Astrocyte of the spinal cord (primary cell): ENCODE data around the gene ZFHX3.

Source experiments
- DNase-seq: peaks from one replicate; pipeline ENCODE4 v3.0.0; 2011; ENCODE audit warnings: low read depth, low spot score
- H3K4me3 ChIP-seq: 2 replicates; pipeline ENCODE4 v1.5.1; 2011; ENCODE audit warnings: low read depth, mild to moderate bottlenecking, low read length, moderate library complexity
- CTCF ChIP-seq: IDR thresholded peaks from 2 replicates; pipeline ENCODE4 v1.5.1; 2012; ENCODE audit warnings: low read depth, mild to moderate bottlenecking, low read length, inconsistent platforms
- in situ Hi-C: cut with HindIII; loops from 2 replicates; pipeline ENCODE4 v1.10.0; 2017; ENCODE audit warnings: low sequenced_read_pairs

Gene ZFHX3

DNA sequence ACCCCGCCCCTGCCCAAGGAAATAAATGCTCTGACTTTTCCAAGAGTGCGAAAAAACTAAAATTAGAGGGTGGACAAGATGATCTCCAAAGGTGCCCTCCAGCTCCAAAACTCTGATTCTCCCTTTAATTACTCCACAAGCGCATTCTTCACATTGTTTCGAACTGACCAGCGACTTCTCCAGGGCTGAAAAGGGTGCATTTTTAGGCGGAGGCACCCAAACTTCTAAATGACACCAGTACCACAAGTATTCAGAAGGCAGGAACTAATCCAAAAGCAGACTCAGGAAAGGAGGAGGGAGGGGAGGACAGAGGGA is 750 bp downstream of the ZFHX3 start:
- no peak for DNase-seq
- peak overlapping the region; percentile 63 for H3K4me3 ChIP-seq
- TF ChIP-seq CTCF = no peak
- in situ Hi-C loops = no loop called here

DNA sequence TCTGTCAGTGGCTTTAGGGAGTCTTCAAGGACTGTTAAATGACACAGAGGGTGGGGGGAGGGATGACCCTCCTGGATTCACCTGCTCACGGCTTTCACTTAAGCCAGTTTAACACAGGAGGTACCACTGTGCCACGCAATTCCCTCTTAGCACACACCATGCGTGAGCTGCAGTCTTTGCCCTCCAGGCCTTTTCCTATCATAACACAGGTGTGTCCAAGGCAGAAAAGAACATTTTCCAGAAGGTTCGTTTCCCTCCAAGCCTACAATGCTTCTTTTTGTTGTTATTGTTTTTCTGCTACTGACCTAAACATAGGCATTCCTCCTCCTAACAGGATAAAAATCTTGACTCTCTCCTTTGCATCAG is 1.1 kb downstream of the ZFHX3 start:
- H3K4me3 ChIP-seq = peak overlapping the region; percentile 63
- no peak for TF ChIP-seq CTCF
- in situ Hi-C loops = no loop called here
- DNase-seq = no peak

- DNase-seq = no peak
- in situ Hi-C loops = no loop called here
- H3K4me3 ChIP-seq = no peak overlapping the region
- TF ChIP-seq CTCF = no peak
Measured at GRCh38 chr16:73046202-73046848, 1.6 kb downstream of the ZFHX3 start.

GRCh38 chr16:73043828-73044467 is 4.0 kb downstream of the ZFHX3 start:
- no peak overlapping the region for H3K4me3 ChIP-seq
- TF ChIP-seq CTCF = no peak

GRCh38 chr16:73042807-73043206 is 5.1 kb downstream of the ZFHX3 start:
- DNase-seq = no peak
- H3K4me3 ChIP-seq = no peak overlapping the region
- no peak for TF ChIP-seq CTCF
- in situ Hi-C loops = no loop called here

More at GRCh38 chr16:73043828-73044467, 4.0 kb downstream of the ZFHX3 start:
- in situ Hi-C loops = no loop called here
- DNase-seq = no peak

DNA sequence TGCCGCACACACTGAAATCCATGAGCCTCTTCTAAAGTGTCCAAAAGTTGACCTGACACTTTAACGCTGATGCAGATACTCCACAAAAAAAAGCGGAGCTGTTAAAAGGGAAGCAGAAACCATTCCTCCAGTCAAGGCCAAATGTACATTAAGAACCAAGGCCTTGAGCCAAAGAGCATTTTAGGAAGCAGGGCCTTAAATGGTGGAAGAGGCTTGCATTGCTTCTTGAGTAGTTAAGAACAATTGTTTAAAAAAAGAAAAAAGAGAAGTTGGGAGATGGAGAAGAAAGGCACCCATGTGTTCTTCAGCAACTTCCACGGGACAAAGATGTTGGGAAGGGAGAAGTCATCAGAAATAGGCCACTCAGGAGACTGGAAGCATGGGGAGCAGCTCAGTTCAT is 6.3 kb downstream of the ZFHX3 start:
- in situ Hi-C loops = no loop called here
- DNase-seq = no peak
- H3K4me3 ChIP-seq = no peak overlapping the region
- no peak for TF ChIP-seq CTCF
